ENCODE measurements around the gene IYD. TPM values are rescaled to one million over a fixed set of nuclear protein-coding genes. Genes with fewer than 3 reads are reported as not detected.
A peak's percentile ranks its signal among the peaks of the same experiment; 100 is the strongest.

IYD gene
- total and polyA plus RNA-seq, 2 donors from 2014 or later, result 2.3 to 6.0 TPM

- Histone ChIP-seq H3K27ac (ENCODE audit: low read depth in 2 of 2, low read length in 2 of 2) (no peak overlapping the region), H3K36me3 (ENCODE audit: control insufficient read depth in 2 of 3, insufficient read depth in 3 of 3, low read length in 3 of 3) (no peaks in the 10 kb centered on the region), H3K9ac (ENCODE audit: low read length in 3 of 3) (no peak overlapping the region), H3K4me3 (ENCODE audit: low read length in 3 of 3) (no peak overlapping the region), H3K4me1 (ENCODE audit: control insufficient read depth in 2 of 3, insufficient read depth in 2 of 3, low read depth in 1 of 3, low read length in 3 of 3) (no peaks in the 10 kb centered on the region), H3K9me3 (ENCODE audit: control insufficient read depth in 2 of 3, insufficient read depth in 1 of 3, low read length in 3 of 3) (no peaks in the 10 kb centered on the region), H3K27me3 (ENCODE audit: control insufficient read depth, insufficient read depth, low read length) (no peaks in the 10 kb centered on the region)
- TF ChIP-seq CTCF (IDR thresholded peaks at IDR 0.05; ENCODE audit: borderline replicate concordance, extremely low read depth, insufficient read depth), result no peak
- no peak for FAIRE-seq
- intact Hi-C loops (cut with DNase I), result no loop called here
- peak in 2 of 5 donors; percentile 33 to 48 for DNase-seq
Observed at GRCh38 chr6:150354754-150355571, 13.8 kb upstream of the IYD start.

- Histone ChIP-seq H3K9ac (ENCODE audit: low read length in 3 of 3) (no peak overlapping the region), H3K9me3 (ENCODE audit: control insufficient read depth in 2 of 3, insufficient read depth in 1 of 3, low read length in 3 of 3) (no peaks in the 10 kb centered on the region), H3K27me3 (ENCODE audit: control insufficient read depth, insufficient read depth, low read length) (no peaks in the 10 kb centered on the region), H3K4me1 (ENCODE audit: control insufficient read depth in 2 of 3, insufficient read depth in 2 of 3, low read depth in 1 of 3, low read length in 3 of 3) (no peaks in the 10 kb centered on the region), H3K27ac (ENCODE audit: low read depth in 2 of 2, low read length in 2 of 2) (no peak overlapping the region), H3K36me3 (ENCODE audit: control insufficient read depth in 2 of 3, insufficient read depth in 3 of 3, low read length in 3 of 3) (no peaks in the 10 kb centered on the region), H3K4me3 (ENCODE audit: low read length in 3 of 3) (no peak overlapping the region)
- intact Hi-C loops (cut with DNase I), result no loop called here
- DNase-seq (no peak), FAIRE-seq (no peak)
- TF ChIP-seq CTCF (IDR thresholded peaks at IDR 0.05; ENCODE audit: borderline replicate concordance, extremely low read depth, insufficient read depth), result no peak
Observed at GRCh38 chr6:150355932-150356331, 12.9 kb upstream of the IYD start.

GRCh38 chr6:150361876-150362275, 6.9 kb upstream of the IYD start:
- DNase-seq (no peak), FAIRE-seq (no peak)
- no peak overlapping the region for H3K4me3 ChIP-seq (ENCODE audit: low read length in 3 of 3)
- no peak for TF ChIP-seq CTCF (IDR thresholded peaks at IDR 0.05; ENCODE audit: borderline replicate concordance, extremely low read depth, insufficient read depth)
- H3K4me1 ChIP-seq (ENCODE audit: control insufficient read depth in 2 of 3, insufficient read depth in 2 of 3, low read depth in 1 of 3, low read length in 3 of 3), result no peaks in the 10 kb centered on the region
- no peaks in the 10 kb centered on the region for H3K27me3 ChIP-seq (ENCODE audit: control insufficient read depth, insufficient read depth, low read length)
- H3K36me3 ChIP-seq (ENCODE audit: control insufficient read depth in 2 of 3, insufficient read depth in 3 of 3, low read length in 3 of 3), result no peaks in the 10 kb centered on the region
- H3K9me3 ChIP-seq (ENCODE audit: control insufficient read depth in 2 of 3, insufficient read depth in 1 of 3, low read length in 3 of 3), result no peaks in the 10 kb centered on the region
- no peak overlapping the region for H3K9ac ChIP-seq (ENCODE audit: low read length in 3 of 3)
- intact Hi-C loops (cut with DNase I), result no loop called here
- H3K27ac ChIP-seq (ENCODE audit: low read depth in 2 of 2, low read length in 2 of 2), result no peak overlapping the region
